ENCODE data around the gene GALNT12.

The GALNT12 gene, protein sequence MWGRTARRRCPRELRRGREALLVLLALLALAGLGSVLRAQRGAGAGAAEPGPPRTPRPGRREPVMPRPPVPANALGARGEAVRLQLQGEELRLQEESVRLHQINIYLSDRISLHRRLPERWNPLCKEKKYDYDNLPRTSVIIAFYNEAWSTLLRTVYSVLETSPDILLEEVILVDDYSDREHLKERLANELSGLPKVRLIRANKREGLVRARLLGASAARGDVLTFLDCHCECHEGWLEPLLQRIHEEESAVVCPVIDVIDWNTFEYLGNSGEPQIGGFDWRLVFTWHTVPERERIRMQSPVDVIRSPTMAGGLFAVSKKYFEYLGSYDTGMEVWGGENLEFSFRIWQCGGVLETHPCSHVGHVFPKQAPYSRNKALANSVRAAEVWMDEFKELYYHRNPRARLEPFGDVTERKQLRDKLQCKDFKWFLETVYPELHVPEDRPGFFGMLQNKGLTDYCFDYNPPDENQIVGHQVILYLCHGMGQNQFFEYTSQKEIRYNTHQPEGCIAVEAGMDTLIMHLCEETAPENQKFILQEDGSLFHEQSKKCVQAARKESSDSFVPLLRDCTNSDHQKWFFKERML

DNA sequence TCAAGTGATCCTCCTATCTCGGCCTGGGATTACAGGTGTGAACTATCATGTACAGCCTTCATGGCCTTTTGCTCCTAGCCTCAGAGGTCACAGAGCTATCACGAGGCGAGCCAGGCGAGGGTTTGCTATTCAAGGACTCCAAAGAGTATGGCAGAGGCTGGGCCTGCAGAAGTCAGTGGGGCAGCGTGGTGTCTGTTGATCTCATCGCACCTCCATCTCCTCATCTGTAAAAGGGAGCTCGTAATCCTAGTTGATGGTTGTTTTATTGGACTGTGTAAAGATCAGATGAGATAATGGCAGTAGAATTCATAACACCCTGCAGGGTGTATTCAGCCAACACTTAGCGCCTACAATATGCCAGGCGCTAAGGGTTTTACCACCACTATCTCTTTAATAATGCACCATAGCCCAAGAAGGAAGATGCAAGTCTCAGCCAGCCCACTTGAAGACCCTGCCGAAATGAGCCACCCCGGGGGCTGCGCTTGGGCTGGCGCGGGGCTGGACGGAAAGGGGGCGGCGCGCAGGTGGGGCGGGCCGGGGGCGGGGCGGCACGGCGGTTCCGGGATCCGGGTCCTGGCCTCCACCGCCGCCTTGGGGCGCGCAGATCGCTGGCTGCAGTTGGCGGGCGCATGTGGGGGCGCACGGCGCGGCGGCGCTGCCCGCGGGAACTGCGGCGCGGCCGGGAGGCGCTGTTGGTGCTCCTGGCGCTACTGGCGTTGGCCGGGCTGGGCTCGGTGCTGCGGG is at the start of gene GALNT12:
TSS of gene GALNT12 (plus strand) at position 601 of the 744 bp plus-strand sequence. CDS start at position 630, 29 bp downstream.
- DNase-seq = peak; percentile 24

DNA sequence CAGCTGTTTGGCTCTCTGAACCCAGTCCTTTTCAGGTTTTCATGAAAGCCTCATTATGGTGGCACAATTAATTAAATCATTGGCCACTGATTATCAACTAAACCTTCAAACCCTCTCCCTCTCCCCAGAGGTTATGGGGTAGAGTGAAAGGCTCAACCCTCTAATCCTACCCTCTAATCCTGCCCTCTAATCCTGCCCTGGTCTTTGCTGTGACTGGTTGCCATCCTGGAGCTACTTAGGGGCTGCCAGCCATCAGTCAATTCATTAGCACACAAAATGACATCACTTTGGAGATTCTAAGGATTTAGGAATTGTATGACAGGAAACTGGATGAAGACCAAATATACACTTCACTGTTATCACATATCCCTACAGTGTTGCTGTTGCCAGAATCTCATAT is 47.2 kb upstream of the GALNT12 start:
- DNase-seq = no peak

DNA sequence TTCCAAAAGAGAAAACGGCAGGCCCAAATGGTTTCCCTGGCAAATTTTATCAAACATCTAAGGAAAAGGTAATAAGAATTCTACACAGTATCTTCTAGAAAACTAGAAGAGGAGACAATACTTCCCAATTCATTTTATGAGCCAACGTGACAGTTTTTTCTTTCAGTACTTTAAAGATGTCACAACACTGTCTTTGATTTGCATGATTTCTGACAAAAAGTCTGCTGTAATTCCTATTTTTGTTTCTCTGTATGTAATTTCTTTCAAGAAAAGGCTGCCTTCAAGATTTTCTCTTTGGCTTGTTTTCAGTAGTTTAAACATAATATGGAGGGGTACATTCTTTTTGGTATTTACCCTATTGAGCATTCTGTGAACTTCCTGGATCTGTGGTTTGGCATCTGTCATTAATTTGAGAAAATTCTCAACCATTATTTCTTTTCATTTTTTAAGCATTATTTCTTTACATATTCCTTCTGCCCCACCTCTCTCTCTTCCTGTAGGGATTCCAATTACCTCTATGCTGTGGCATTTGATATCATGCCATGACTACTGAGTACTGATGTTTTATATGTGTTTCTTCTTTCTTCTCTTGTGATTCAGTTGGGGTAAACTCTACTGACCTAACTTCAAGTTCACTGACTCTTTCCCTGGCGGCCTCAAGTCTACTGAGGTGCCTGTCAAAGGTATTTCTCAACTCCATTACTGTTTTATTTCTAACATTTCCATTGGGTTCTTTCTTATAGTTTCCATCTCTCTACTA is 43.3 kb upstream of the GALNT12 start:
- no peak for DNase-seq

- DNase-seq = no peak
Observed at GRCh38 chr9:98765256-98765655, 42.2 kb upstream of the GALNT12 start.

DNA sequence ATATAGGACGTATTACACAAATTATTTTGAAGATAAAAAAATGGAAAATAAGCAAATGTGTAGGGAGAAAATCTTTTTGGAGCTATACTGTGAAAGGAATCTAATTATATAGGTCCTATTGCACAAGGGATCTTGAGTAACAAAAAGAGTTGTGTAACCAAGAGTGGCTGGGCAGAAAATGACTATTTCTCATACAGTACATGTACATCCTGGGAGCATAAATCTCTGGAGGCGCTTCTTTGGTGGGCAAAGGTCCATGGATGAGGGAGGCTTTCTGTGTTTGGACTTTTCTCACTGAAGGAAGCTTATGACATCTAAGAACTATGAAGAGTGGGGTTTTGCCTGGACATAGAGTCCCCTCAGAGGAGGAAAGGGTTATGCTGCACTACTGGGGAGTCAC is 40.9 kb upstream of the GALNT12 start:
- no peak for DNase-seq

GRCh38 chr9:98767196-98767595 is 40.3 kb upstream of the GALNT12 start:
- DNase-seq = no peak

DNA sequence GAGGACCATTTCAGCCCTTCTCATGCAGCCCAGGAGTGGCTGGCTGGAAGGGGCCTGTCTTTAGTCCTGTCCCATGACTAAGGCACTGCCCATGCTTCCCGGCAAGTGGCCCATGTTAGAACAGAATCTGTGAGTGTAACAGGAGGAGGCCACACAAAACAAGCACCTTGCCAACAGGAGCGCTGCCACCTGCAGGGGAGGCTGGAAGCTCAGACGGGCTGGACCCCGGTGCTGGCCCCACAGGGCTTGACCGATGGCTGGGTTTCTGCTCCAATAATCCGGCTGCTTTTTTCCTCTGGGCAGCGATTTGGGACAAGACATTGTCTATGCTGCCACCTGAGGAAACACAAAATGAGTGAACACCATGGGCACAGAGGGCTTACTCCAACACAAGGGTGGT is 39.6 kb upstream of the GALNT12 start:
- DNase-seq = no peak

DNA sequence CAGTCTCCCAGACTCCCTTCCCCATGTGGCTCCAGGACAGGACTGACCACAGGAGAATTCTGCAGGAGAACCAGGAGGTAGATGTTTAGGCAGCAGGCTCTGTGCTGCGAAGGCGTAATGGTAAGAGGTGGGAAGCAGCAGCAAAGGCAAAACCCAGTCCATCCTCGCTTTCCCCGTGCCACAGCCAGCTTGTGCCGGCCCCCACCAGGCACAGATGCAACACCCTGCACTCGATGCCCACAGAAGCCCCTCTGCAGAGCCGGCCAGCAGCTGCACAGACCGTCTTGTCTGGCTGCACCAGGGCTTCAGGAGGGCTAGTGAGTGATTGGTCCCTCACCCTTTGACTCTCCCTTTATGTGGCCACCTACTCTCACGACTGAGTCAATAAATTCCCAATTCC is 39.1 kb upstream of the GALNT12 start:
- DNase-seq = no peak

DNA sequence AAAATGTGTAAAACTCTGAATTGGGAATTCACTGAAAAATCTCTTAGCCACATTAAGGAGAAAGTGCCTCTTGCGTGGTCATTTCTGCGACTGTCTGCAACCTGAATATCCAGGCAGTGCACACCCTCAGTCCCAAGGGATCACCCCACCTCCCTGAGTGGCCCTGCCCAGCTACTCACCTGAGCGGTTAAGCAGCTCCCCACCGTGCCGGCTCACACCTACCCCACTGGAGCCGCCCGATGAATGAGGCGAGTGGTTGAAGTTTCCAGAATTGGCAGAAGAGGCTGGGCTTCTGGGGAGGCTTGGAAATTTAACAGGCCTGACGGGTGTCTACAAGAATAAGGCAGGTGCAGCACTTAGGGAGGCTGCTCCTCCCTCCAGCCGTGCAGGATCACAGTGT is 36.8 kb upstream of the GALNT12 start:
- DNase-seq = no peak

DNA sequence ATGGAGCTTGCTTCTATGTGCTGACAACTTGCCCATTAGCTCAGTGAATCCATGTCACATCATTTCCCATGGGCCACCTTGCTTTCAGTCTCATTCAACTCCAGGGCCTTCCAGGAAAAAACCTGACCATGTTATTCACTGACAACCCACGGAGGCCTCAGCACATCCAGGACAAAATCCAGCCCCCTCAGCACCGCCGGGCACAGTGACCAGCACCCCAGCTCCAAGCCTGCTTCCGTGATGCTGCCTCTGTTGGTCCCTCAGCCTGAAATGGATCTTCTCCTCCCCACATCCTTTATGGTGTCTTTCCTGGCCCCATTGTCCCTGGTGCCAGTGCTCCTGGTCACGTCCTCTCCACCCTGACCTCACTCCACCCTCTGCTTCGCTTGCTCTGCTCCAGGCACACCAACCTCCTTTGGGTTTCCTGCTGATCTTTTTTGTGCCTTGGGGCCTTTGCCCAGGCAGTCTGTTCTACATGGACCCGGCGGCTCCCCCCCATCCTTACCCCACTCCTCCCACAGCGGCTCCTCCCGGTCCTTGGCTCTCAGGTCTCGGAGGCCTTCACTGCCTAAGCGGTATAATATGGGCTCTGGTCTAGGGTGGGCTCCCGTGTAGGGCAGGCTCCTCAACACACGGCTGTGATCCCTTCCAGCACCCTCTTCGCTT is 36.1 kb upstream of the GALNT12 start:
- DNase-seq = no peak

DNA sequence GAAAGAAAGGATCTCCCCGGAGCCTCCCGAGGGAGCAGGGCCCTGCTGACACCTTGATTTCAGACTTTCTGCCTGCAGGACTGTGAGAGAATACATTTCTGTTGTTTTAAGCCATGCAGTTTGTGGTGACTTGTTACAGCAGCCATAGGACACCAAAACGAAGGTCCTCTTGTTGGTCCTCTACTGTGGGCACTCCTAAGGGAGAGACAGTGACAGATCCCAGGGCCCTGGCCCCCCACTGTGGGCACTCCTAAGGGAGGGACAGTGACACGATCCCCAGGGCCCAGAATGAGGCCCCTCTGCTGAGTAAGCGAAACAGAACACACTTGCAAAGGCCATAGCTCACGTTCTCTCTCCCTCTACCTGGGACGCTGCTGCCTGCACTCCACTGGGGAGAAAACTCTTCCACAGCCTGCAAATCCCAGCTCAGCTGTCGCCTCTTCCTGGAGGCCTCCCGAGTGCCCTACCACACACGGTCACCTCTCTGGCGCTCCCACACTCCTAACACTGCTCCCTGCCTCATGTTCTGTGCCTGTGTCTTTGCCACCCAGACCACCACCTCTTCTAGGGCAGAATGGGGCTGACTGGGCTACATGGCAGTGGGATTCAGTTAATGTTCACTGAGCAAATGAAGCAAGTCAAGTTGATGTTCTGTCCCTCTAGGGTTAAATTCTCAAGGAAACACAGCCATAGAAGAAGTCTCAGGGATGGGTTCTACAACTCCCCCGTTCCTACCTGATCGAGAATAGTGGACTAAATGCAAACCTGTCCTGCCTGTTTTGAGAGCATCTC is 34.9 kb upstream of the GALNT12 start:
- no peak for DNase-seq

DNA sequence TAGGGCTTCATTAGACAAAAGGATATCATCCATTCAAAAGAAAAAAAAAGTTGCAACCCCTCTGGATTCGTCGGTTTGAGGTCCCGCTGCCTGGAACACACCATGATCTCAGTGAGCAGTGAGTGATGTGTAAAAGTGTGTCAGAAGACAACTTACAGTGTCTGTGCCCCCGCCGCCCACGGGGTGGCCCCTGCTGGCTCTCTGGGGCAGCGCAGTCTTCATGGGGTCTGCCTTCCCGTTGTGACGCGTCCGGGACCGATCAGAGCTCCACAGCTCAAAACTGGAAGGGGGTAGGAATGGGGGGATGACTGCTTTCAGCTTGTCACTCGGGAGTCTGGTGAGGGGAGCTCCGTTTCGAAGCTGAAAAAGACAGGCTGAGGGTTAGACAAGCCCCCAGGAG is 33.7 kb upstream of the GALNT12 start:
- DNase-seq = no peak

GRCh38 chr9:98774746-98775145 is 32.7 kb upstream of the GALNT12 start:
- no peak for DNase-seq

DNA sequence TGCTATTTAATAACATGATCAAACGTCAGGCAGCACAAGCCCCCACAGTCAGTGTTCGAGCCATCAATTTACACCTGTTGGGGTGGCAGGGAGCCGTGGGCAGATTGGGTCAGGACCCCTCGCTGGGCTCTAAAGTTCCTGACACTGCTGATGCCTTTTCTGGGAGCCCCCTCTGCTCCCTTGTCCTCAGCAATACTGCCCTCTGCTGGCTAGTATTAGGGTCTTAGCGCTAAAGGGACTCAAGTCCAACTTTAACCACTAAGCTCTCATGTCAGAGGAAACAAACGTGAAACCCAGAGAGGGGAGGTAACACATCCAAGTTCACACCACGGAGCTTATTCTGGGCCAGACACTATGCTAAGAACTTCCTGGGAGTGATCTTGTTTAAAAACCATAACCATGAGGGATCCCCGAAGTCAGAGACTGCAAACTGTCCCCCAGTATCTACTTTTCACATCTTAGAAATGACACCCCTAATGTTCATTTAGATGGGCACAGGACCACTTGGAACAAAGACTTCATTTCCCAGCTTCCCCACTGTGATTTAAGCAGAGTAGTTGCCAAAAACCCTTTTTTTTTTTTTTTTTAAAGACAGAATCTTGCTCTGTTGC is 31.5 kb upstream of the GALNT12 start:
- DNase-seq = peak; percentile 59

DNA sequence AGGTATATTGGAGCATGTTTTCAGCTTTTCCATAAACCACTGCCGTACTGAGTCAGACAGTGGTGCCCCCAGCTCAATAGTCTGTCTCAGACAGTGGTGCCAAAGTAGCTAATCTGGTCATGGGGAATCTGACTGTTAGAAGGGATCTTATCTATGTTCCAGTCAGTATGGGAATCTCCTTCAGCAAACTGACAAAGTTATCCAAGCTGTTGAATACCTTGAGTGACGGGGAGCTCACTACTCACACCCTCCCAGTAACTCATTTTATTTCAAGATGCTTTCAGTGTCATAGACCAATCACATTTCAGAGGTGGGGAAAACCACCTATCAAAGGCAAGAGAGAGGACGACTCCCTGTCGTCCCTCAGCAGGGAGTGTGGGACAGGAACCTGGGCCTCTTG is 29.9 kb upstream of the GALNT12 start:
- no peak for DNase-seq

- DNase-seq = no peak
Observed at GRCh38 chr9:98778251-98778650, 29.2 kb upstream of the GALNT12 start.

- DNase-seq = no peak
Observed at GRCh38 chr9:98778711-98779530, 28.5 kb upstream of the GALNT12 start.

DNA sequence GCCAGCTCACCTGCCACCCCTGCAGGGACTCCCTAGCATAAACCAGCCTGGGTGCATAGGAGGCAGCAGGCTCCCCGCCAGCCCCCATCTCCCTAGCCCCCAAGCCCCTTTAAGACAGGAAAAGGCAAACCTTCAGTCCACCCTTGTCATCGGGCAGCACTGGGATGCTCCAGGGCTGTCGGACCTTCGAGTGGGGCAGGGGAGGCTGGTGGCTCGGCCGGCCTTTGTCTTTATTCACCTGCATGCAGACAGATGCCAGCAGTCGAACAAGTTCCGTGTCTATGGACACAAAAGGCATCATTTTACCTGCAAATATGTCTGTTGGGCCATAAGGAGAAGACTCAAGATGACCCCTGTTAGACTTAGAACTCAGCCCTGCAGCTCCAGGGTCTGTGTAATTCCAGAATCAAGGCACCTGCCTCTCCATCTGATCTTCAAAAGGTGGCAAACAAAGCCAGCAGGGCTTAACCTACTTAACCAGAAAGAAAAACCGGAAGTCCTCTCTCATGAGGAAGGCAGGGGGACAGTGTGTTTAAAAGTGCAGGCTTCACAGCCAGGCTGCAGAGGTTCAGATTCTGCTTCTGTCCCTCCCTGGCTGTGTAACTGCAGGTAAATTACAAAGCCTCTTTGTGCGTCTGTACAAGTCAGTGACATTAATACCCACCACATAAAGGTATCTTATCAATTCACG is 27.3 kb upstream of the GALNT12 start:
- DNase-seq = no peak

GRCh38 chr9:98781588-98782383 is 25.7 kb upstream of the GALNT12 start:
- no peak for DNase-seq

All from HCEC 1CT (cell line).